GM12878 (cell line): Measurements from ENCODE around the gene FCER2. TPM values are rescaled to one million over a fixed set of nuclear protein-coding genes. Genes with fewer than 3 reads are reported as not detected.

Source experiments
- ATAC-seq: fragments of 200-7000 bp; cut with Tn5 transposase; 3 replicates; pipeline ENCODE4 v1.9.1; 2020; ENCODE audit warnings: mild to moderate bottlenecking, moderate library complexity
- BruUV-seq: library from RNA; stranded (reverse); fragments of 400-500 nt; replicated peaks from 2 replicates; lab custom pipeline; 2021; lab: Mats Ljungman, UMichigan
- CTCF ChIA-PET: fragments of 300-600 bp; sonication (Branson Sonifier 250); formaldehyde crosslinking; extraction: SDS; loops from one replicate; lab custom pipeline; 2021; ENCODE audit warnings: inconsistent platforms; lab: Yijun Ruan, JAX
- POLR2A ChIA-PET: fragments of 350-600 bp; formaldehyde crosslinking; extraction: SDS; loops from one replicate; lab custom pipeline; 2021; ENCODE audit warnings: inconsistent platforms; lab: Charles Lee
- RAD21 ChIA-PET: fragments of 300-600 bp; sonication (Branson Sonifier 250); formaldehyde crosslinking; loops from one replicate; lab custom pipeline; 2023; ENCODE audit warnings: antibody characterized with exemption; ENCODE audit not compliant: unreplicated experiment; lab: Charles Lee
- SMC1A ChIA-PET: fragments of 300-600 bp; sonication (Branson Sonifier 250); formaldehyde crosslinking; loops from one replicate; lab custom pipeline; 2023; ENCODE audit not compliant: unreplicated experiment, uncharacterized antibody; lab: Charles Lee
- DNase-seq: peaks from one replicate; pipeline ENCODE4 v3.0.0-alpha.2; 2011; ENCODE audit warnings: low read depth, low spot score
- FAIRE-seq: peaks from 3 replicates; lab custom pipeline; 2011; peaks lifted over from hg19 to GRCh38; lab: Jason Lieb, UNC
- H2AFZ ChIP-seq: 2 replicates; pipeline ENCODE4 v1.6.0; 2011; ENCODE audit warnings: low read depth, low read length, control low read depth; ENCODE audit not compliant: control insufficient read depth
- H3K27ac ChIP-seq: 2 replicates; pipeline ENCODE4 v1.5.1; 2011; ENCODE audit warnings: control low read depth; ENCODE audit not compliant: control insufficient read depth, insufficient read depth
- H3K27me3 ChIP-seq, 2 experiments: replicated peaks in 1 of 2; 2 replicates each; pipeline versions ENCODE4 v1.6.0 to v1.6.1; 2011; ENCODE audit warnings: low read length in 1 of 2; ENCODE audit not compliant: control insufficient read depth in 2 of 2, insufficient read depth in 2 of 2
- H3K36me3 ChIP-seq, 2 experiments: 2 replicates each; pipeline ENCODE4 v1.5.1; 2011; ENCODE audit warnings: low read length in 1 of 2; ENCODE audit not compliant: control insufficient read depth in 2 of 2, insufficient read depth in 2 of 2
- H3K4me1 ChIP-seq: 2 replicates; pipeline ENCODE4 v1.6.1; 2011; ENCODE audit warnings: mild to moderate bottlenecking, low read length, moderate library complexity, mixed read lengths; ENCODE audit not compliant: control insufficient read depth, insufficient read depth
- H3K4me2 ChIP-seq: 2 replicates; pipeline ENCODE4 v1.6.0; 2011; ENCODE audit warnings: control low read depth; ENCODE audit not compliant: control insufficient read depth, insufficient read depth
- H3K4me3 ChIP-seq: fragments of 200-600 bp; sonication (generic); 2 replicates; pipeline ENCODE4 v1.5.1; 2016
- H3K79me2 ChIP-seq: 2 replicates; pipeline ENCODE4 v1.6.0; 2011; ENCODE audit warnings: low read length; ENCODE audit not compliant: control insufficient read depth, insufficient read depth
- H3K9ac ChIP-seq: 2 replicates; pipeline ENCODE4 v1.8.0; 2011; ENCODE audit warnings: low read length, control low read depth, mixed read lengths; ENCODE audit not compliant: control insufficient read depth, insufficient read depth
- H3K9me3 ChIP-seq: replicated peaks from 3 replicates; pipeline ENCODE4 v1.5.1; 2011; ENCODE audit warnings: mild to moderate bottlenecking, low read length; ENCODE audit not compliant: control insufficient read depth, insufficient read depth
- H4K20me1 ChIP-seq: 2 replicates; pipeline ENCODE4 v1.6.0; 2011; ENCODE audit not compliant: control insufficient read depth, insufficient read depth
- HDAC6 ChIP-seq: fragments of 200-600 bp; sonication (generic); IDR thresholded peaks from one replicate; pipeline ENCODE4 v1.8.0; 2017; ENCODE audit warnings: antibody characterized with exemption; ENCODE audit not compliant: unreplicated experiment
- MTA3 ChIP-seq: IDR thresholded peaks from 2 replicates; pipeline ENCODE4 v1.6.1; 2012; ENCODE audit warnings: low read length, inconsistent platforms, borderline replicate concordance
- WGBS: methylation state at CpG from one replicate; pipeline ENCODE4 v1.1.6; 2016; ENCODE audit warnings: low lambda C conversion rate; ENCODE audit not compliant: insufficient replicate concordance, insufficient coverage; ENCODE audit errors: missing lambda C conversion rate; 5-methylcytosine and 5-hydroxymethylcytosine counted together
- in situ Hi-C: fragments of 300-500 bp; cut with MboI; formaldehyde crosslinking; loops from 9 replicates; pipeline ENCODE4 v1.14.3; 2018; ENCODE audit warnings: mixed read lengths
- intact Hi-C: fragments of 100-400 bp; cut with micrococcal nuclease; formaldehyde crosslinking; loops from one replicate; pipeline ENCODE4 v1.14.2; 2022; ENCODE audit not compliant: unreplicated experiment
- polyA plus RNA-seq, 11 experiments: library from polyadenylated mRNA; depleted of rRNA in 4 of 11; unstranded in 6 of 11; stranded (reverse) in 5 of 11; fragments of >200 nt; fragmentation: Nextera tagmentation in 4 of 11; fragmentation: Illumina TruSeq in 1 of 11; extraction: Ambion mirVana in 4 of 11; extraction: Trizol in 1 of 11; gene quantifications; 1 replicate in 1 of 11; 2 replicates in 10 of 11; pipeline versions ENCODE4 v1.2.1 to v1.2.3, GENCODE V29; 2011 to 2016; ENCODE audit warnings: inconsistent platforms in 2 of 11, missing spikeins in 2 of 11, low read depth in 1 of 11
- total RNA-seq, 4 experiments: library from RNA; depleted of rRNA in 3 of 4; stranded (reverse); fragments of >200 nt in 3 of 4; fragmentation: Illumina TruSeq in 1 of 4; extraction: Trizol in 1 of 4; gene quantifications; 2 replicates each; pipeline versions ENCODE4 v1.2.1 to v1.2.3, GENCODE V29; 2013 to 2021
- TF ChIP-seq, protein P1 (sequence below), 3 experiments: IDR thresholded peaks in 2 of 3; conservative IDR thresholded peaks in 1 of 3; 2 replicates each; pipeline ENCODE4 v1.5.1; 2011; ENCODE audit warnings: low read depth in 3 of 3, low read length in 3 of 3, mild to moderate bottlenecking in 3 of 3, control low read depth in 2 of 3, moderate library complexity in 2 of 3, inconsistent platforms in 1 of 3, mixed read lengths in 1 of 3; ENCODE audit not compliant: control insufficient read depth in 2 of 3, insufficient read depth in 1 of 3; ENCODE audit errors: extremely low read depth in 1 of 3

The FCER2 gene
- total and polyA plus RNA-seq, 10 of the 15 experiments (the other 5 are each of a cell fraction or from before 2014, with no cell fraction given): 44.0 to 424 (median 241) TPM

- no peak for DNase-seq
- SMC1A ChIA-PET: interaction anchor here (1.0 kb wide), 1 partner anchor 38 kb away, joined by 4 read pairs; no protein-coding TSS in a partner anchor
- TF ChIP-seq, protein P1, sequence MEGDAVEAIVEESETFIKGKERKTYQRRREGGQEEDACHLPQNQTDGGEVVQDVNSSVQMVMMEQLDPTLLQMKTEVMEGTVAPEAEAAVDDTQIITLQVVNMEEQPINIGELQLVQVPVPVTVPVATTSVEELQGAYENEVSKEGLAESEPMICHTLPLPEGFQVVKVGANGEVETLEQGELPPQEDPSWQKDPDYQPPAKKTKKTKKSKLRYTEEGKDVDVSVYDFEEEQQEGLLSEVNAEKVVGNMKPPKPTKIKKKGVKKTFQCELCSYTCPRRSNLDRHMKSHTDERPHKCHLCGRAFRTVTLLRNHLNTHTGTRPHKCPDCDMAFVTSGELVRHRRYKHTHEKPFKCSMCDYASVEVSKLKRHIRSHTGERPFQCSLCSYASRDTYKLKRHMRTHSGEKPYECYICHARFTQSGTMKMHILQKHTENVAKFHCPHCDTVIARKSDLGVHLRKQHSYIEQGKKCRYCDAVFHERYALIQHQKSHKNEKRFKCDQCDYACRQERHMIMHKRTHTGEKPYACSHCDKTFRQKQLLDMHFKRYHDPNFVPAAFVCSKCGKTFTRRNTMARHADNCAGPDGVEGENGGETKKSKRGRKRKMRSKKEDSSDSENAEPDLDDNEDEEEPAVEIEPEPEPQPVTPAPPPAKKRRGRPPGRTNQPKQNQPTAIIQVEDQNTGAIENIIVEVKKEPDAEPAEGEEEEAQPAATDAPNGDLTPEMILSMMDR (IDR thresholded peaks at IDR 0.05 in 2 of 3, conservative IDR thresholded peaks at IDR 0.05 in 1 of 3; ENCODE audit: control insufficient read depth in 2 of 3, extremely low read depth in 1 of 3, insufficient read depth in 1 of 3, low read depth in 3 of 3, low read length in 3 of 3): peak in 1 of 3 experiments; percentile 4; a peak in 1 of 6 replicates
- TF ChIP-seq HDAC6 (no peak), MTA3 (no peak)
- TF ChIP-seq, all 136 proteins: peak for 1
- no peaks in the 10 kb centered on the region for H3K36me3 ChIP-seq
- H3K4me1 ChIP-seq: no peaks in the 10 kb centered on the region; the same call in none of the 2 replicates
- no peak overlapping the region for H3K4me3 ChIP-seq
- no peak overlapping the region for H3K4me2 ChIP-seq
- no peaks in the 10 kb centered on the region for H3K79me2 ChIP-seq
- H2AFZ ChIP-seq: no peak overlapping the region
- H3K27ac ChIP-seq: no peak overlapping the region
- ATAC-seq (peak; percentile 59), FAIRE-seq (no peak)
- WGBS: 58% methylated on average over 16 of the region's 16 CpGs
- ChIA-PET POLR2A (no interaction called here), CTCF (no interaction called here), RAD21 (interaction anchor here (0.8 to 1.2 kb wide), 2 partner anchors 48 to 71 kb away, joined by 3 read pairs; partner anchors contain the start of gene TRAPPC5)
- intact Hi-C loops (no loop called here), in situ Hi-C loops (no loop called here)
- no peaks in the 10 kb centered on the region; the same call in 2 of the 3 replicates for H3K9me3 ChIP-seq
- H3K9ac ChIP-seq: no peak overlapping the region
- peaks cover 4% of the 10 kb centered on the region in 2 experiments; a peak in 3 of 4 replicates for H3K27me3 ChIP-seq
- H4K20me1 ChIP-seq: no peaks in the 10 kb centered on the region
- BruUV-seq: no TSS peak
Observed at GRCh38 chr19:7729211-7729610, 27.3 kb upstream of the FCER2 start.
